SU-DHL-6 (cell line): ENCODE results near the gene SAT2.

Source experiments
- EZH2phosphoT487 ChIP-seq: fragments of 200-600 bp; sonication (generic), shearing (Covaris generic); conservative IDR thresholded peaks from 2 replicates; pipeline ENCODE4 v1.6.1; 2018; ENCODE audit warnings: mild to moderate bottlenecking, antibody characterized with exemption, low read length, moderate library complexity, mixed read lengths
- TF ChIP-seq, protein P1 (sequence below): fragments of 200-600 bp; sonication (generic); IDR thresholded peaks from one replicate; pipeline ENCODE4 v1.5.1; 2017; ENCODE audit warnings: antibody characterized with exemption, mild to moderate bottlenecking, low read length, moderate library complexity; ENCODE audit not compliant: insufficient read depth, poor library complexity, severe bottlenecking

GRCh38 chr17:7618608-7619007 is 9.0 kb downstream of the SAT2 start:
- TF ChIP-seq EZH2phosphoT487 = no peak
- TF ChIP-seq, protein P1, sequence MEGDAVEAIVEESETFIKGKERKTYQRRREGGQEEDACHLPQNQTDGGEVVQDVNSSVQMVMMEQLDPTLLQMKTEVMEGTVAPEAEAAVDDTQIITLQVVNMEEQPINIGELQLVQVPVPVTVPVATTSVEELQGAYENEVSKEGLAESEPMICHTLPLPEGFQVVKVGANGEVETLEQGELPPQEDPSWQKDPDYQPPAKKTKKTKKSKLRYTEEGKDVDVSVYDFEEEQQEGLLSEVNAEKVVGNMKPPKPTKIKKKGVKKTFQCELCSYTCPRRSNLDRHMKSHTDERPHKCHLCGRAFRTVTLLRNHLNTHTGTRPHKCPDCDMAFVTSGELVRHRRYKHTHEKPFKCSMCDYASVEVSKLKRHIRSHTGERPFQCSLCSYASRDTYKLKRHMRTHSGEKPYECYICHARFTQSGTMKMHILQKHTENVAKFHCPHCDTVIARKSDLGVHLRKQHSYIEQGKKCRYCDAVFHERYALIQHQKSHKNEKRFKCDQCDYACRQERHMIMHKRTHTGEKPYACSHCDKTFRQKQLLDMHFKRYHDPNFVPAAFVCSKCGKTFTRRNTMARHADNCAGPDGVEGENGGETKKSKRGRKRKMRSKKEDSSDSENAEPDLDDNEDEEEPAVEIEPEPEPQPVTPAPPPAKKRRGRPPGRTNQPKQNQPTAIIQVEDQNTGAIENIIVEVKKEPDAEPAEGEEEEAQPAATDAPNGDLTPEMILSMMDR = no peak
